ENCODE measurements around the gene RASGRP1.

RASGRP1 gene

DNA sequence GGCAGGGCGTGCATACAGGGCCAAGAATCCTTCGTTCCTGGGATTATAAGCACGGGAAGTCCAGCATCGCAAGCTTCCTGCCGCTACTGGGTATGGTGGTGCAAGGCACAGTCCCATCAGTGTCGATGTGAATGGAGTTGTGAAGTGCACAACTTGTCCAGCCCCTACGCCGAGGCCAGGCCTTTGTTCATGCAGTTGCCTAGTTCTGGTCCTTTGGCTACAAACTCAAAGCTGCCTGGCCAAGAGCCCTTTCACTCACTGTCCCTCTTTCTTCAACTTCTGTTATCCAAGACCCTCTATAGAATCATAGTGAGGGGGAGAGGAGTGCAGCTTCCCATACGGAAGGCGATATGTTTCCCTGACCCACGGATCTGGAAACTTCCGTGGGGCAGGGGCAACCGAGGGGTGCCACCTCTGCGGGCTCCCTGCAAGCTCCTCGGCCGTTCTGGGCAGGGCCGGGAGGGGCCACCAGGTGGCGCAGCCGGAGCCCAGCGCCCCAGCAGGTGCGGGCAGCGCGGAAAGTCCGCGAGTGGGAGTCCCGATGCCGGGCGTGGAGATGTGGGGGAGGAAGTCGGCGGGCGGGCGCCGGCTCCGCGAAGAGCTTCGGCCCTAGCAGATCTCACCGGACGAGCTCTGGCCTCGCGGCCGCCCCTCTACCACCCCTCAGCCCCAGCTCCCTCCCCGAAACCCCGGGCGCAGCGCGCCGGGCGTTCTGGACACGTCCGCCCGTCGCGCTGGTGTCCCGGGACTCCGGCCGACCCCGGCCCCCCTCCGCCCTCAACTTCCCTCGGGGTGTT is 693 bp downstream of the RASGRP1 start:
- DNase-seq = peak; percentile 96

GRCh38 chr15:38562278-38562677 is 2.3 kb downstream of the RASGRP1 start:
- no peak for DNase-seq

- no peak for DNase-seq
Measured at GRCh38 chr15:38560456-38560926, 4.1 kb downstream of the RASGRP1 start.

DNA sequence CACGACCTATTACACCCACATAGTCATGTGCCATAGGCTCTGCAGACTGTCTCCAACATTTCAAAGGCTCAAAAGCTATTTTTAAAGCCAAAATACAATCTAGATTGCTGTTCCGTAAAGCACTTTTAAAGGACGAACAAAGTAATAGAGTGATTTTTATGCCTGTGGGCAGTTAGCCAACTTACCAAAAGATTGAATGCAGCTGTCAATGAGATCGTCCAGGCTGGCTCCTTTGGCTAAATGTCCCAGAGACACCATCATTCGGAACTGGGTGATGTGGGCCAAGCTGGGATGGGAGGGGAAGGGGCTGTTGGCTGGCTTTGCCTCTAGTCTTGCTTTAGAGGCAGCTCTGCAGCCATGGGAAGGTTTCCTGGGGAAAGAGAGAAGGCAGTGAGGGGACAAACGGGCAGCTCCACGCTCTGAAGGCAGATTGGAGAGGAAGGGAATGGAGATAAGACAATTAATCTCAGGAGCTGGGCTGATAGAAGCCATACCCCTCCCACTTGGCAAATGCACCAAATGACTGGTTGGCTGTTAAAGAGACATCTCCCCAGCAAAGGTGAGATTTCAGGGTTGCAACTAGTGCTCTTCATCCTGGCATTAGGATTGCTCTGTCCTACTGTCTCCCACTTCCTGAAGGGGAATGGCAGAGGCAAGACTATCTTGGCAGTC is 4.8 kb downstream of the RASGRP1 start:
- DNase-seq = peak; percentile 54

DNA sequence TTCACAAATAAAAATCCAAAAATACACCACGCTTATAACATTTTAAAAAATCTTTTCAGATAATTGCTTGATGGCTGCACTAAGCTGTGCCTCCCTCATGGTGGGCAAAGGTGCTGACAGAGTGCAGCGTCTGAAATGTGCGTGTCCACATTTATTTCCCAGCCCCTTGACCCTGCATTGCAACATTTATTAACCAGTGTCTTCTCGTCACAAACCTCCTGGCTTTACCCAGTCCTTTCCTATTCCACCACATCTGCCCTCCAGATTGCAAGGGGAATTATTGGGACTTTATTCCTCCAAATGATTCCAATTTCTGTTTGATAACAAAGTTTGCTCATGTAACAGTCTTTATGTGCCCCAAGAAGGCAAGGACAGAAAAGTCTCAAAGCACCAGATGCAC is 5.5 kb downstream of the RASGRP1 start:
- no peak for DNase-seq

DNA sequence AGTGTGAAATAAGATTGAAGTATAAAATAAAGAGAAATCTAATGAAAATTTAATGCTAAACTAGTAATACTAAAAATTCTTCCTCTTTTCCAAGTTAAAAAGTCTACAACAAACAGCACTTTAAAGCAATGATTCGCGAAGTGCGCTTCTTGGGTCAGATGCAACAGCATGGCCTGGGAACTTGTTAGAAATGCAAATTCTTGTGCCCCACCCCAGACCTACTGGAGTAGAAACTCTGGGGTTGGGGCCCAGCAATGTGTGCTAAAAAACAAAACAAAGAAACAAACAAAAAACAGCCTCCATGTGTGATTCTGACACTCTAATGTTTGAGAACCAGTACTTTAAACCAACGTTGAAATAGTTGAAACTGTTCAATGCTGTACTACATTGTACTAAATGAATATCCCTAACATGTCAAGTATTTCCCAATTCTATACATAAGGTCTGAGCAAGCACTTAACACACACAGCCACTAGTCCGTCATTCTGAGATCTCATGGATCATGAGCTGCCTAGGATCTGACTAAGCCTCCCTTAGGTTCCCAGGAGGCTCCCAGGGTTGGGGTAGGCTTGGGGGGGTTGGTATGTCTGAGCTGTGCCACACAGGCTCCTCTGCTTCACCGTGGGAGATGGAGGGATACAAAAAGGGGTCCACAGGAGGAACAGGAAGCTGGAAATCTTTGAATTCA is 6.1 kb downstream of the RASGRP1 start:
- no peak for DNase-seq

- no peak for DNase-seq
Measured at GRCh38 chr15:38557921-38558320, 6.7 kb downstream of the RASGRP1 start.

DNA sequence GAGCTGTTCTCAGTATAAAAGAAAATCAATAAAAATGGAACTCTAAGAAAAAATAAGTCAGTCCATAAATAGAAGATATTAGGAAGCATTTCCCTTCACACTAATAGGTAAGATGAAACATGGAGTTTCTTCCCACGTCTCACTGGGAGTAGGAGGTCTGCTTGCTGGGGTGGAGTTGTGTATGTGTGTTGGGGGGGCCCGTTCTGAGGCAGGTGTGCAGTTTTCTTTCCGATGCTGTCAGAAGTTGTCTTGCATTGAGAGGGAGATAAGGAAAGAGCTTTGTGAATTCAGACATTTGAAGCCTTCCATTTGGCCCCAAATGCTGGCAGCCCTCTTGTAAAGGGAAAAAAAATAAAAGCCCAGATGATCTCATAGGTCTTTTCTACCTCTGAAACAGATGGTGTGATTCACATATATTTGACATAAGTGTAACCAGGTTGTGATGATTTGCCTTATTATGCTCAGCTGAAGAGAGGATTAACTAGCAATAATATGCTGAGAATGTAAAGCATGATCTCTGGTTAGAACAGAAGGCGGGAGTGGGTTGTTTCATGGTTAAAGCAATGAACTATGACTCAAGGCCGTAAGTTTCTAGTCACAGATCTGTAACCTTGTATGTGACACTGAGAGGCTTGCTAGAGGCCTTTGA is 8.8 kb downstream of the RASGRP1 start:
- no peak for DNase-seq

DNA sequence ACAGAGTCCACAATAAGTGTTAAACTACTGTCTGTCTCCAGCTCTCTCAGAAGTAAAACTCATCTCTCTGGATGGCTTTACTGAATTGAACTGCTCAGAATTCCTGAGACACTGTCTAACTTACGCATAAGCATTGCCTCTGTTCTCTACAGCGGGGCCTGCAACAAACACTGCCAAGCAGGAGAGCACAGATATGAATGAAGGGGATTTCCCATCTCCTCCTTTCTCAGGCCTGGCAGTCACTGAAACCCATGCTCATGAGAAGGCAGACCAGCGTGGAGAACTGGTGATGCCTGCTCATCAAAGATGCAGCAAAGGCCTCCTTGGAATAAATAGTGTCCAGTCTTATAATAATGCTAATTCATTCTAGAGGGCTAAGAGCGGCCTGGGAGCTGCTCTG is 10.3 kb downstream of the RASGRP1 start:
- DNase-seq = no peak

- DNase-seq = no peak
Measured at GRCh38 chr15:38553071-38553470, 11.5 kb downstream of the RASGRP1 start.

DNA sequence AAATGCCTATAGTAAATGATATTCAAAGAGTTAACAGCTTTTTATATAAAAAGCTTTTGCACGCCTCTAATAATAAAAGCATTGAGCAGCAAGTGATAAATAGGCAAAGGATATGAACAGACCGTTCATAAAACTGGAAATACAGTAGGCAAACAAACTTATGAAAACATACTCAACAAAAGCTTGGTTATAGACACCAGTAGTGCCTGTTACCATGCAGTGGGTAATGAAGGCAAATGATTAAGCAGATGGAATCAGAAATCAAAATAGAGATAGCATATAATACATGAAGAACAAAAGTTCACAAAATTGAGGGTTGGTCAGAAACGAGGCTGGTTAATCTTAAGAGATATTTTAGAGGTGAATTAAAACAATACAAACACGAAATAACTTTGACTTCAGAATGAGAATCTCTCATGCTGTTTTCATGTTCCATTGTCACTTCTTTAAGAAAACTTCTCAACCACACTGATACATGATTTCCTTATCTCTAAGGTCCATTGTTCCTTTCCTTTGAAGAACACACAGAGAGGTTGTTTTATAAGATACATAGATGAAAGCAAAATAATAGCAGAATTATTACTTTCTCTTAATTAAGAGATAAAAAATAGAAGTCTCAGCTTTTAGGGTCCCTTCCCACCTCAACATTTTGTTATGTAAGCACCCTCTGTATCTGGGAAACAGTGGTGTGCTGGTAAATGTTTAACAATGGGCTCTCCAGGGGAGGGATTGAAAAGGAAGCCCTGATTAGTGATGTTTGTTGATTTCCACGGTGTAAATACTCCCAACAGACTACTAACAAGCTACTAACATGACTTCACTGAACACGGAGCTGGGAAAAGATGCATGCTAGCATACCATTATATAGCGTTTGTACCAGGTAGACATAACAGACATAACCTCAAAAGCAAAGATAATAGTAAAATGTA is 12.6 kb downstream of the RASGRP1 start:
- DNase-seq = no peak

GRCh38 chr15:38549222-38549621 is 15.4 kb downstream of the RASGRP1 start:
- DNase-seq = no peak

GRCh38 chr15:38547255-38547997 is 17.2 kb downstream of the RASGRP1 start:
- no peak for DNase-seq

DNA sequence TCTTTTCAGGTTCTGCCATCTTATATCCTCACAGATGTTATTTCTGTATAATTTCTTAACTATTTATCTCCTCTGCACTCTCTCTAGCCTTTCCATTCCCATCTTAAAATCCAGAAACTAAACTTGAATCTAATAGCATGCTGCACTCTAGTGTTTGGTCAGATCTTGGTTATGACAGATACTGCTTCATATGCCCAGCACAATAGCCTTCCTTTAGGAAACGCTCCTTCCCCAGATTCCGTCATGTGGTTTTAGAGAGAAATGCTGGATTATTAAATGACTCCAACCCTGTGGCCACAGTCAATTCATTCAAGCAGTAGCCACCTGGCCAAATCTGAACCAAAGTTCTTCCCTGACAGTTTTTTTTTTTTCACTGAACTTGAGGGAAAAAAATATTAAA is 19.4 kb downstream of the RASGRP1 start:
- DNase-seq = no peak

- DNase-seq = peak; percentile 43
Measured at GRCh38 chr15:38541026-38541425, 23.6 kb downstream of the RASGRP1 start.

DNA sequence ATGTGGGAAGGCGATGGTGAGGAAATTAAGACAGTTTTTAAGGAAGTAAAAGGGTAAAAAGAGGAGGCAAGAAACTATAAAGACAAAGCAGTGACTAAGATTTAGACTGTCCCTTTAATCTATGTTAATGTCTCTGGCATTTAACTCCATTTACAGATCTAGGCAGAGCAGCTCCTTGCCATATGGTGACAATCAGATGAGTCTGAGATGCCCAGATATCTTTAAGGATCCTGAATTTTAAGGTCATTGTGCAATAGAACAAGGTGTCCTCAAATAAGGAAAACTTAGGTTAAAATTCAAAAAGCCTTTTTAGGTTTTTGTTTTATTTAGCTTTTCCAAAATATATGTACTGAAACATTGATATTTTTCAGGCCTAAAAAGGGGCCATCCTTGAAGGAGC is 24.1 kb downstream of the RASGRP1 start:
- no peak for DNase-seq

GRCh38 chr15:38539008-38539343 is 25.6 kb downstream of the RASGRP1 start:
- peak; percentile 49 for DNase-seq

DNA sequence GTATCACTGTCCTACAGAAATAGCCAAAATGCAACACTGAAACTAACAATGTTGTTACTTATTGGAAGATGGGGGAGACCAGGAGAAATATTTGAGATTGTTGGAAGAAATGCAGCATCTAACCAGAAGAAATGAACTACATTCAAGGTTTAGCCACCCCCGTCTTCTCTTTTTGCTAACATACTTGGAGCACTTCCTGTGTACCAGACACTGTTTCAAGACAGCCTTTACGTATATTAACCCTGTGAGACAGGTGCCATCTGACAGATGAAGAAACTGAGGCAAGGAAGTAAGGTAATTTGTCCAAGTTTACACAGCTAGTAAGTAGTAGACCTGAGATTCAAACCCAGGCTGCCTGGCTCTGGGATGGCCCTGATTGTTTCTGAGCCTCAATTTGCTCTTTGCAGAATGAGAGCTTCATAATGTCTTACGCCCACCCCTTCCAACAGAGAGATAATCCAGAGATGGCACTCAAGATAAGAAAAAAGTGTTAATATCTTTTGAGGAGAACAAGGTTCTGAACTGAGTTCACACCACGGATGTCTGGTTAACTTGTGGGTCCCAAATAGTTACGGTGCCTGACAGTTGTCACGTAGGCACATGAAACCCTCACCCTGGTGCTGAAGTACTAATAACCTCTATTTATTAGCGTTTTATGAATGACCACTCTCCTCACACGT is 26.1 kb downstream of the RASGRP1 start:
- peak; percentile 58 for DNase-seq

- DNase-seq = peak; percentile 37
Measured at GRCh38 chr15:38536201-38536676, 28.4 kb downstream of the RASGRP1 start.

GRCh38 chr15:38535491-38536200 is 29.0 kb downstream of the RASGRP1 start:
- DNase-seq = peak; percentile 47

Measured in activated CD8-positive, alpha-beta memory T cell treated with anti-CD3 and anti-CD28 coated beads for 24 hours (primary cell).